Measurements from ENCODE around the gene SPRED1.

DNA sequence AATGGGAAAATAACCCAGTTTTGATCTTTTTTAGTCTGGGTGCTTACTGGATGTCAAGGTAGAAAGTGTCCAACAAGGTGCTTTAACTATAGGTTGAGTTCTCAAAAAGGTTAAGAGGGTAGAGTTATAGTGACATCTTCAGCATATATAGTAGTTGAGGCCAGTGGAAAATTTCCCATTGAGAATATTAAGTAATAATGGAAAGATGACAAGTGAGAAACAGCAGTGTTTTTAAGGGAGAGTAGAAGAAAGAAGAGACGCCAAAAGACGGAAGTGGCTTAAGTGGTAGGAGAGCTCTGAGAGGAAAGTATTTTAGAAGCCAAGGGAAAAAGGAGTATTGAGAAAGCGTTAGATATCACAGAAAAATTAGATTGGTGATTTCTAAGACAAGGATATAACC, 10.6 kb downstream of the SPRED1 start:
- TF ChIP-seq, protein P1, sequence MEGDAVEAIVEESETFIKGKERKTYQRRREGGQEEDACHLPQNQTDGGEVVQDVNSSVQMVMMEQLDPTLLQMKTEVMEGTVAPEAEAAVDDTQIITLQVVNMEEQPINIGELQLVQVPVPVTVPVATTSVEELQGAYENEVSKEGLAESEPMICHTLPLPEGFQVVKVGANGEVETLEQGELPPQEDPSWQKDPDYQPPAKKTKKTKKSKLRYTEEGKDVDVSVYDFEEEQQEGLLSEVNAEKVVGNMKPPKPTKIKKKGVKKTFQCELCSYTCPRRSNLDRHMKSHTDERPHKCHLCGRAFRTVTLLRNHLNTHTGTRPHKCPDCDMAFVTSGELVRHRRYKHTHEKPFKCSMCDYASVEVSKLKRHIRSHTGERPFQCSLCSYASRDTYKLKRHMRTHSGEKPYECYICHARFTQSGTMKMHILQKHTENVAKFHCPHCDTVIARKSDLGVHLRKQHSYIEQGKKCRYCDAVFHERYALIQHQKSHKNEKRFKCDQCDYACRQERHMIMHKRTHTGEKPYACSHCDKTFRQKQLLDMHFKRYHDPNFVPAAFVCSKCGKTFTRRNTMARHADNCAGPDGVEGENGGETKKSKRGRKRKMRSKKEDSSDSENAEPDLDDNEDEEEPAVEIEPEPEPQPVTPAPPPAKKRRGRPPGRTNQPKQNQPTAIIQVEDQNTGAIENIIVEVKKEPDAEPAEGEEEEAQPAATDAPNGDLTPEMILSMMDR (IDR thresholded peaks at IDR 0.05 in 2 of 3, conservative IDR thresholded peaks at IDR 0.05 in 1 of 3; ENCODE audit: control insufficient read depth in 2 of 3, extremely low read depth in 1 of 3, insufficient read depth in 1 of 3, low read depth in 3 of 3, low read length in 3 of 3), result no peak
- no peak for TF ChIP-seq POLR2AphosphoS2 (IDR thresholded peaks at IDR 0.05; ENCODE audit: low read depth, low read length)
- no peak for TF ChIP-seq CBX5 (IDR thresholded peaks at IDR 0.05; ENCODE audit: low read depth)
- no peak for TF ChIP-seq EGR1 (IDR thresholded peaks at IDR 0.05; ENCODE audit: borderline replicate concordance in 1 of 2, low read depth in 2 of 2, low read length in 2 of 2)
- TF ChIP-seq RFX5 (IDR thresholded peaks at IDR 0.05; ENCODE audit: low read depth, low read length), result no peak
- no peak for TF ChIP-seq SMC3 (IDR thresholded peaks at IDR 0.05; ENCODE audit: borderline replicate concordance, low read length)
- no peak for TF ChIP-seq POLR2A (IDR thresholded peaks at IDR 0.05; ENCODE audit: low read depth, low read length)
- TF ChIP-seq YY1 (IDR thresholded peaks at IDR 0.05; ENCODE audit: low read depth, low read length), result no peak
- TF ChIP-seq MAX (IDR thresholded peaks at IDR 0.05; ENCODE audit: low read depth, low read length), result no peak
- no peak for TF ChIP-seq BMI1 (IDR thresholded peaks at IDR 0.05; ENCODE audit: borderline replicate concordance)
- no peak for TF ChIP-seq EP300 (IDR thresholded peaks at IDR 0.05; ENCODE audit: borderline replicate concordance in 1 of 2, control insufficient read depth in 1 of 2, low read depth in 2 of 2, low read length in 2 of 2)
- TF ChIP-seq, protein P2, sequence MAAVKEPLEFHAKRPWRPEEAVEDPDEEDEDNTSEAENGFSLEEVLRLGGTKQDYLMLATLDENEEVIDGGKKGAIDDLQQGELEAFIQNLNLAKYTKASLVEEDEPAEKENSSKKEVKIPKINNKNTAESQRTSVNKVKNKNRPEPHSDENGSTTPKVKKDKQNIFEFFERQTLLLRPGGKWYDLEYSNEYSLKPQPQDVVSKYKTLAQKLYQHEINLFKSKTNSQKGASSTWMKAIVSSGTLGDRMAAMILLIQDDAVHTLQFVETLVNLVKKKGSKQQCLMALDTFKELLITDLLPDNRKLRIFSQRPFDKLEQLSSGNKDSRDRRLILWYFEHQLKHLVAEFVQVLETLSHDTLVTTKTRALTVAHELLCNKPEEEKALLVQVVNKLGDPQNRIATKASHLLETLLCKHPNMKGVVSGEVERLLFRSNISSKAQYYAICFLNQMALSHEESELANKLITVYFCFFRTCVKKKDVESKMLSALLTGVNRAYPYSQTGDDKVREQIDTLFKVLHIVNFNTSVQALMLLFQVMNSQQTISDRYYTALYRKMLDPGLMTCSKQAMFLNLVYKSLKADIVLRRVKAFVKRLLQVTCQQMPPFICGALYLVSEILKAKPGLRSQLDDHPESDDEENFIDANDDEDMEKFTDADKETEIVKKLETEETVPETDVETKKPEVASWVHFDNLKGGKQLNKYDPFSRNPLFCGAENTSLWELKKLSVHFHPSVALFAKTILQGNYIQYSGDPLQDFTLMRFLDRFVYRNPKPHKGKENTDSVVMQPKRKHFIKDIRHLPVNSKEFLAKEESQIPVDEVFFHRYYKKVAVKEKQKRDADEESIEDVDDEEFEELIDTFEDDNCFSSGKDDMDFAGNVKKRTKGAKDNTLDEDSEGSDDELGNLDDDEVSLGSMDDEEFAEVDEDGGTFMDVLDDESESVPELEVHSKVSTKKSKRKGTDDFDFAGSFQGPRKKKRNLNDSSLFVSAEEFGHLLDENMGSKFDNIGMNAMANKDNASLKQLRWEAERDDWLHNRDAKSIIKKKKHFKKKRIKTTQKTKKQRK (IDR thresholded peaks at IDR 0.05; ENCODE audit: low read depth, low read length), result no peak
- TF ChIP-seq, protein P3, sequence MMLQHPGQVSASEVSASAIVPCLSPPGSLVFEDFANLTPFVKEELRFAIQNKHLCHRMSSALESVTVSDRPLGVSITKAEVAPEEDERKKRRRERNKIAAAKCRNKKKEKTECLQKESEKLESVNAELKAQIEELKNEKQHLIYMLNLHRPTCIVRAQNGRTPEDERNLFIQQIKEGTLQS (IDR thresholded peaks at IDR 0.05; ENCODE audit: borderline replicate concordance, extremely low read depth, low read depth, low read length), result no peak
- no peak for TF ChIP-seq RAD21 (IDR thresholded peaks at IDR 0.05; ENCODE audit: insufficient read depth, low read depth, low read length)
